GM12865 (cell line): ENCODE measurements around the gene TSEN2.
"Not testable (repeated sequence)": the region's sequence is repeated elsewhere in the genome, so short reads cannot be mapped to it uniquely, and the experiment has no call there.

Experiments used
- DNase-seq: peaks from one replicate; pipeline ENCODE4 v3.0.0; 2010; ENCODE audit warnings: low read depth
- H3K4me3 ChIP-seq: 2 replicates; pipeline ENCODE4 v1.5.1; 2011; ENCODE audit warnings: mild to moderate bottlenecking, low read depth, low read length, control low read depth
- TF ChIP-seq, protein P1 (sequence below): IDR thresholded peaks from 2 replicates; pipeline ENCODE4 v1.5.1; 2011; ENCODE audit warnings: low read length, control low read depth, low read depth, inconsistent platforms; ENCODE audit not compliant: insufficient read depth; ENCODE audit errors: missing control alignments

The TSEN2 gene

DNA sequence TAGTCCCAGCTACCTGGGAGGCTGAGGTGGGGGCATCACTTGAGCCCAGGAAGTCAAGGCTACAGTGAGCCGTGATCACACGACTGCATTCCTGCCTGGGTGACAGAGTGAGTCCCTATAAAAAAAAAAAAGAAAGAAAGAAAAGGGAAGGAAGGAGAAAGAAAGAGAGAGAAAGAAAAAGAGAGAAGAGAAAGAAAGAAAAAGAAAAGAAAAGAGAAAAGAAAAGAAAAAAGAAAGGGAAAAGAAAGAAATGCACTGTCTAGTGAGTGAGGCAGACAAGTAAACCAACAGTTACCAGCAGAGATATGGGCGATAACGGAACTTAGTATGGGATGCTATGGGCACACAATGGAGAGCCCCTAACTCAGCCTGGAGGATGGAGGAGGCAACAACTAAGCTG, 37.2 kb upstream of the TSEN2 start:
- H3K4me3 ChIP-seq = no peak overlapping the region
- DNase-seq = no peak
- TF ChIP-seq, protein P1, sequence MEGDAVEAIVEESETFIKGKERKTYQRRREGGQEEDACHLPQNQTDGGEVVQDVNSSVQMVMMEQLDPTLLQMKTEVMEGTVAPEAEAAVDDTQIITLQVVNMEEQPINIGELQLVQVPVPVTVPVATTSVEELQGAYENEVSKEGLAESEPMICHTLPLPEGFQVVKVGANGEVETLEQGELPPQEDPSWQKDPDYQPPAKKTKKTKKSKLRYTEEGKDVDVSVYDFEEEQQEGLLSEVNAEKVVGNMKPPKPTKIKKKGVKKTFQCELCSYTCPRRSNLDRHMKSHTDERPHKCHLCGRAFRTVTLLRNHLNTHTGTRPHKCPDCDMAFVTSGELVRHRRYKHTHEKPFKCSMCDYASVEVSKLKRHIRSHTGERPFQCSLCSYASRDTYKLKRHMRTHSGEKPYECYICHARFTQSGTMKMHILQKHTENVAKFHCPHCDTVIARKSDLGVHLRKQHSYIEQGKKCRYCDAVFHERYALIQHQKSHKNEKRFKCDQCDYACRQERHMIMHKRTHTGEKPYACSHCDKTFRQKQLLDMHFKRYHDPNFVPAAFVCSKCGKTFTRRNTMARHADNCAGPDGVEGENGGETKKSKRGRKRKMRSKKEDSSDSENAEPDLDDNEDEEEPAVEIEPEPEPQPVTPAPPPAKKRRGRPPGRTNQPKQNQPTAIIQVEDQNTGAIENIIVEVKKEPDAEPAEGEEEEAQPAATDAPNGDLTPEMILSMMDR = no peak

DNA sequence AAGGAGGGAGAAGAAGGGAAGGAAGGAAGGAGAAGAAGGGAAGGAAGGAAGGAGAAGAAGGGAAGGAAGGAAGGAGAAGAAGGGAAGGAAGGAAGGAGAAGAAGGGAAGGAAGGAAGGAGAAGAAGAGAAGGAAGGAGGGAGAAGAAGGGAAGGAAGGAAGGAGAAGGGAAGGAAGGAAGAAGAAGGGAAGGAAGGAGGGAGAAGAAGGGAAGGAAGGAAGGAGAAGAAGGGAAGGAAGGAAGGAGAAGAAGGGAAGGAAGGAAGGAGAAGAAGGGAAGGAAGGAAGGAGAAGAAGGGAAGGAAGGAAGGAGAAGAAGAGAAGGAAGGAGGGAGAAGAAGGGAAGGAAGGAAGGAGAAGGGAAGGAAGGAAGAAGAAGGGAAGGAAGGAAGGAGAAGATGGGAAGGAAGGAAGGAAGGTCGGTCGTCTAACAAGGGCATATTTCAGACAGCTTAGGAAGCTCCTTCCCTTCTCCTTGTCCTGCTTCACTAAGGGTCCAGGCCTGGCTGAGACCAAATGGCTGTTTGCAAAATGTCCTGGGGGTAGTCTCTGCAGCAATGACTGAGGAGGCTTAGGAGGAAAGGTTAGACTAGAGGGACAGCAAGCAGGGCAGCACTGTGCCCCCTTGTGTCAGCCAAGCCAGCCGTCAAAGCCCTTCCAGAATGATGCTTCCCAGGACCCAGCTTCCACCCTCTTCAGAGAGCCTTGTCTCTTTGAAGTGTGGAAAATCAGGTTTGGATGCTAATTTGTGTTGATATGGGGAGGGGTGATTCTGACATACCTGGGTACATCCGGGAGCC, 35.7 kb upstream of the TSEN2 start:
- H3K4me3 ChIP-seq, DNase-seq: not testable (repeated sequence)

DNA sequence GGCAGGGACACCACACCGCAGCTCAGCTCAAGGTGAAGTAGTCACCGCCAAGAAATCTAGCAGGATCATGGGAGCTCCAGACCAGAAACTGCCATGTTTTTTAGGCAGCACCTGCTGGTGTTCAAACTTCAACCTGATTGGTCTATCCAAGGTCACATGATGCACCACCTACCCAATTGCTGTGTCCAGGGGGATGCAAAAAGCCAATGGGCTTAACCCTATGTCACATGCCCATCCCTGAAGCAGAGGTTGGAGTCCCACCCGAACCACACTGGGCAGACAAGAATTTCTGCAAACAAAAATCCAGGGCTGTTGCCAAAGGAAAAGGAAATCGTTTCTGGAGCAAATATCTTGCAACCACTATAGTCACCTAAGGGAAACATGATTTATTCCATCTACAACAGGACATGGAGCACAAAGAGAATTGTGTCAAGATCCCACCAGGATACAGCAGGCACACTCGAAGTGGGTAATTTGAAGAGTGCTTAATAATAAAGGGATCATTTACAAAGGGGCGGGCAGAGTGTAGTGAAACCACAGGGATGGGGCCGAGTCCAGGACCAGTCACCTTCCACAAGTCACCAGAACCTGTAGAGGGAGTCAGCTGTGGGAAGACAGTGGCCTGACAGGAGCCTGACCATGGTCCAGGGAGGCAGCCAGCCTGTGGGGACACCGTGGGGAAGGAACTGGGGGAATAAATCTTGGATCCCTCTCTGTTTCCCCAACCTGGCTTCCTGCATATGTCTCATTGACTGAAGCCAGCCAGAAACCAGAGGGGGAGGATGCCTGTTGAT, 34.2 kb upstream of the TSEN2 start:
- no peak overlapping the region for H3K4me3 ChIP-seq
- no peak for DNase-seq
- TF ChIP-seq, protein P1 = no peak

DNA sequence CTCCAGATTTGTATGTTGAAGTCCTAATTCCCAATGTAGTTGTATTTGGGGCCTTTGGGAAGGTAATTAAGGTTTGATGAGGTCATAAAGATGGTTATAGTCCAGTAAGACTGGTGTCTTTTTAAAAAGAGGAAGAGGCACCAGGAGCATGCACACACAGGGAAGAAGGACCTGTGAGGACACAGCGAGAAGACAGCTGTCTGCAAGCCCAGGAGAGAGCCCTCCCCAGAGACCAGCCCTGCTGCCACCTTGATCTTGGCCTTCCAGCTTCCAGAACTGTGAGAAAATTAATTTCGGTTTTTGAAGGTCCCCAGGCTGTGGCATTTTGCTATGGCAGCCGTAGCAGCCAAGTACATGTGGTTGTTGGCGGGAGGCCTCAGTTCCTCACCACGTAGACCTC, 32.8 kb upstream of the TSEN2 start:
- H3K4me3 ChIP-seq = no peak overlapping the region
- TF ChIP-seq, protein P1 = no peak
- DNase-seq = no peak

DNA sequence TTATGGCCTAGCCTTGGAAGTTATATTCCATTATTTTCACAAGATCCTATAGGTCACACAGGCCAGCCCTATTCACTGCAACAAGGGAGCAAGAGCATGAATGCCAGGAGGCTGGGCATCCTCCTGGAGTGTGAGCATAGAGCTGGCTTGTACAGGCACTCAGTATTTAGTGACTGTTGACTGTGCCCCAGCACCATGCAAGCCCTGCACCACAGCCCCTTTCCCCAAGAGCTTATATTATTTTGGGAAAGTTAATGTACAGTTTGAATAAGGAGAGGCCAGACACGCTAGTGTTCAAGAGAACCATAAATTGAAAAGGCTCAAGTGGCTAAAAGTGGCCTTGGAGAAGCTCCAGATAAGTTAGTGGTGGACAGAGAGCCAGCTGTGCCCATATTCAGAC, 32.3 kb upstream of the TSEN2 start:
- TF ChIP-seq, protein P1 = no peak
- H3K4me3 ChIP-seq = no peak overlapping the region
- DNase-seq = no peak

DNA sequence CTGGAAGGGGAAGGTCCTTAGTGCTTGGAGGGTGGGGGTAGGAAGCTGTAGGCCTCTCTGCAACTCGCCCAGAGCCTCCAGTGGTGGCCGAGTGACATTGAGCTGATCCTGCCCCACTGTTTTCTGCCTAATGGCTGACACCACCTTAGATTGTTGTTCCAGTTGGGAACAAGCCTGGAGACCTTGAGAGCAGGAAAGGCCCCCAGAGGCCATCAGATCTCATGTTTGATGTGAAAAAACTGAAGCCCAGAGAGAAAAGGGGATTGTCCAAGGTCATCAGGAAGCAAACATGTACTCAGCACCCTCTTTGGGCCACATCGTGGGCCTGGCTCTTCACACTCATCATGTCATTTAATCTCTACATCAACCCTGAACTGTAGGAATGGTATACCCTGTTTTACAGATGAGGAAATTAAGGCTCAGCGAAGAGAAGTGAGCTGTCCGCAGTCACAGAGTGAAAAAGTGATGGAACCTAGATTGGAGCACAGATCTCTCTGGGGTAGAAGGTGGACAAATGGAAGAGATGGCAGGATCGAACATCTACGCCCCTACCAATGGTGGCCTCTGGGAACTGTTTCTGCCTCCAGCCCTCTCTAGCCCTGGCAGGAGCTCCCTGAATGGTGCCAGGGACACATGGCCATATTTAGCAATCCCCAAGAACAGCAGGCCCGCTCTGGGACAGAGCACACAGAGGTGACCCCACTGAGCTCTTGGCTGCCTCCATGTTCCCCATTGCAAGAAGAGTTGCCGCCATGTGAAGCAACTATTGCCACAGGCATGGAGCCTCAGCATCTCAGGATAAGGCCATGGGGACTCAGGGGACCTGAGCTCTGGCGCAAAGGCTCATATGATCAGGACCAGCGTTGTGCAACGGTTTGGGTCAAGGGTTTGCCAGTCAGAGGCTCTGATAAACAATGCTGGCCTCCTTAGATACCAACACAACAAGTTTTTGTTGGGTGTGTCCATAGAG, 31.6 kb upstream of the TSEN2 start:
- DNase-seq = no peak
- no peak overlapping the region for H3K4me3 ChIP-seq
- TF ChIP-seq, protein P1 = no peak
